Activated CD4-positive, alpha-beta T cell treated with anti-CD3 and anti-CD28 coated beads, Interleukin-2, amount 10 ng/mL, durations not matched to agents 7 days and 5 days (primary cell): Measurements from ENCODE around the gene NGEF. TPM values are rescaled to one million over a fixed set of nuclear protein-coding genes. Genes with fewer than 3 reads are reported as not detected.
"Not testable (repeated sequence)": the region's sequence is repeated elsewhere in the genome, so short reads cannot be mapped to it uniquely, and the experiment has no call there.

Experiments
- CTCF ChIA-PET: fragments of 350-600 bp; sonication (Branson Sonifier 250); formaldehyde crosslinking; loops from one replicate; lab custom pipeline; 2021; ENCODE audit warnings: antibody characterized with exemption; lab: Charles Lee
- POLR2A ChIA-PET: fragments of 350-600 bp; sonication (Branson Sonifier 250); formaldehyde crosslinking; loops from one replicate; lab custom pipeline; 2021; ENCODE audit warnings: antibody characterized with exemption; lab: Charles Lee
- DNase-seq: peaks from one replicate; pipeline ENCODE4 v3.0.0-alpha.2; 2020
- H3K27ac Mint-ChIP-seq: one replicate; pipeline ENCODE4 v1.8.0; 2021; ENCODE audit warnings: mild to moderate bottlenecking, moderate library complexity, mixed read lengths
- H3K27me3 Mint-ChIP-seq: one replicate; pipeline ENCODE4 v1.8.0; 2021; ENCODE audit warnings: mixed read lengths
- H3K36me3 Mint-ChIP-seq: one replicate; pipeline ENCODE4 v1.8.0; 2021; ENCODE audit warnings: low read depth, mixed read lengths
- H3K4me1 Mint-ChIP-seq: one replicate; pipeline ENCODE4 v1.8.0; 2021; ENCODE audit warnings: mixed read lengths
- H3K4me3 Mint-ChIP-seq: one replicate; pipeline ENCODE4 v1.8.0; 2021; ENCODE audit warnings: mild to moderate bottlenecking, moderate library complexity, mixed read lengths
- H3K9me3 Mint-ChIP-seq: one replicate; pipeline ENCODE4 v1.8.0; 2021; ENCODE audit warnings: mixed read lengths
- total RNA-seq, 2 experiments: library from RNA; stranded (reverse); gene quantifications; one replicate each; pipeline ENCODE4 v1.2.3, GENCODE V29; 2021

NGEF gene
- total RNA-seq, 2 experiments from 2014 or later = not detected

- POLR2A ChIA-PET = no interaction called here
- Mint-ChIP-seq H3K4me1 (no peaks in the 10 kb centered on the region), H3K27ac (no peak overlapping the region), H3K4me3 (no peak overlapping the region), H3K9me3 (no peaks in the 10 kb centered on the region), H3K27me3 (peaks cover 27% of the 10 kb centered on the region), H3K36me3 (no peaks in the 10 kb centered on the region)
- CTCF ChIA-PET = no interaction called here
- DNase-seq = no peak
Measured at GRCh38 chr2:232920055-232920454, 93.0 kb downstream of the NGEF start.

- ChIA-PET CTCF (interaction anchor here (0.7 kb wide), 1 partner anchor 711 kb away, joined by 3 read pairs; no protein-coding TSS in a partner anchor), POLR2A (no interaction called here)
- H3K4me3 Mint-ChIP-seq = no peak overlapping the region
- peaks cover 20% of the 10 kb centered on the region for H3K27me3 Mint-ChIP-seq
- H3K27ac Mint-ChIP-seq = no peak overlapping the region
- H3K36me3 Mint-ChIP-seq = no peaks in the 10 kb centered on the region
- no peaks in the 10 kb centered on the region for H3K9me3 Mint-ChIP-seq
- DNase-seq = no peak
- H3K4me1 Mint-ChIP-seq = no peaks in the 10 kb centered on the region
Measured at GRCh38 chr2:232919141-232919540, 93.9 kb downstream of the NGEF start.

- H3K27ac Mint-ChIP-seq = no peak overlapping the region
Measured at GRCh38 chr2:232913903-232914302, 99.2 kb downstream of the NGEF start.

GRCh38 chr2:232911712-232912277 is 101.3 kb downstream of the NGEF start:
- POLR2A ChIA-PET = no interaction called here
- no peaks in the 10 kb centered on the region for H3K4me1 Mint-ChIP-seq
- no peaks in the 10 kb centered on the region for H3K36me3 Mint-ChIP-seq
- DNase-seq = no peak
- H3K27me3 Mint-ChIP-seq = peaks cover 38% of the 10 kb centered on the region
- no peak overlapping the region for H3K4me3 Mint-ChIP-seq
- no peak overlapping the region for H3K27ac Mint-ChIP-seq
- CTCF ChIA-PET = no interaction called here
- H3K9me3 Mint-ChIP-seq = peaks cover 23% of the 10 kb centered on the region

More at GRCh38 chr2:232913903-232914302, 99.2 kb downstream of the NGEF start:
- Mint-ChIP-seq H3K27me3 (peaks cover 43% of the 10 kb centered on the region), H3K36me3 (no peaks in the 10 kb centered on the region), H3K4me1 (no peaks in the 10 kb centered on the region), H3K9me3 (peaks cover 23% of the 10 kb centered on the region), H3K4me3 (no peak overlapping the region)
- ChIA-PET CTCF (no interaction called here), POLR2A (no interaction called here)
- no peak for DNase-seq

GRCh38 chr2:232910376-232910775 is 102.7 kb downstream of the NGEF start:
- H3K27me3 Mint-ChIP-seq = peaks cover 36% of the 10 kb centered on the region
- POLR2A ChIA-PET = interaction anchor here (0.6 kb wide), 1 partner anchor 12 kb away, joined by 5 read pairs; no protein-coding TSS in a partner anchor

GRCh38 chr2:232908695-232909094 is 104.4 kb downstream of the NGEF start:
- peaks cover 34% of the 10 kb centered on the region for H3K27me3 Mint-ChIP-seq
- CTCF ChIA-PET = no interaction called here
- DNase-seq = no peak
- peaks cover 23% of the 10 kb centered on the region for H3K9me3 Mint-ChIP-seq
- H3K36me3 Mint-ChIP-seq = no peaks in the 10 kb centered on the region
- POLR2A ChIA-PET = no interaction called here
- no peaks in the 10 kb centered on the region for H3K4me1 Mint-ChIP-seq
- no peak overlapping the region for H3K4me3 Mint-ChIP-seq
- H3K27ac Mint-ChIP-seq = no peak overlapping the region

More at GRCh38 chr2:232910376-232910775, 102.7 kb downstream of the NGEF start:
- H3K9me3 Mint-ChIP-seq = peaks cover 23% of the 10 kb centered on the region
- DNase-seq = no peak
- H3K4me3 Mint-ChIP-seq = no peak overlapping the region
- CTCF ChIA-PET = interaction anchor here (0.6 kb wide), 1 partner anchor 177 kb away, joined by 3 read pairs; no protein-coding TSS in a partner anchor
- no peaks in the 10 kb centered on the region for H3K4me1 Mint-ChIP-seq
- no peaks in the 10 kb centered on the region for H3K36me3 Mint-ChIP-seq
- no peak overlapping the region for H3K27ac Mint-ChIP-seq

GRCh38 chr2:232907718-232908085 is 105.4 kb downstream of the NGEF start:
- CTCF ChIA-PET, H3K36me3 Mint-ChIP-seq, H3K4me3 Mint-ChIP-seq, DNase-seq, H3K27ac Mint-ChIP-seq, POLR2A ChIA-PET, H3K4me1 Mint-ChIP-seq: not testable (repeated sequence)
- H3K9me3 Mint-ChIP-seq = peaks cover 23% of the 10 kb centered on the region
- peaks cover 29% of the 10 kb centered on the region for H3K27me3 Mint-ChIP-seq

- H3K36me3 Mint-ChIP-seq, CTCF ChIA-PET: not testable (repeated sequence)
- H3K27me3 Mint-ChIP-seq = peaks cover 24% of the 10 kb centered on the region
Measured at GRCh38 chr2:232906867-232907717, 106.0 kb downstream of the NGEF start.

GRCh38 chr2:232903989-232904388 is 109.1 kb downstream of the NGEF start:
- Mint-ChIP-seq H3K4me3 (no peak overlapping the region), H3K27ac (no peak overlapping the region), H3K4me1 (no peaks in the 10 kb centered on the region)

More at GRCh38 chr2:232906867-232907717, 106.0 kb downstream of the NGEF start:
- H3K4me1 Mint-ChIP-seq, POLR2A ChIA-PET, H3K4me3 Mint-ChIP-seq, DNase-seq, H3K27ac Mint-ChIP-seq: not testable (repeated sequence)
- H3K9me3 Mint-ChIP-seq = peaks cover 19% of the 10 kb centered on the region

GRCh38 chr2:232901736-232902578 is 111.1 kb downstream of the NGEF start:
- no peak overlapping the region for H3K4me3 Mint-ChIP-seq
- no peaks in the 10 kb centered on the region for H3K27me3 Mint-ChIP-seq
- no peaks in the 10 kb centered on the region for H3K4me1 Mint-ChIP-seq
- CTCF ChIA-PET = interaction anchor here (0.6 kb wide), 1 partner anchor 108 kb away, joined by 3 read pairs; no protein-coding TSS in a partner anchor
- POLR2A ChIA-PET = no interaction called here
- no peak overlapping the region for H3K27ac Mint-ChIP-seq
- H3K9me3 Mint-ChIP-seq = no peaks in the 10 kb centered on the region
- DNase-seq = no peak
- no peaks in the 10 kb centered on the region for H3K36me3 Mint-ChIP-seq

More at GRCh38 chr2:232903989-232904388, 109.1 kb downstream of the NGEF start:
- Mint-ChIP-seq H3K9me3 (no peaks in the 10 kb centered on the region), H3K36me3 (no peaks in the 10 kb centered on the region), H3K27me3 (no peaks in the 10 kb centered on the region)
- POLR2A ChIA-PET = interaction anchor here (0.6 kb wide), 1 partner anchor 336 kb away, joined by 4 read pairs; no protein-coding TSS in a partner anchor
- CTCF ChIA-PET = no interaction called here
- no peak for DNase-seq

- Mint-ChIP-seq H3K9me3 (no peaks in the 10 kb centered on the region), H3K36me3 (no peaks in the 10 kb centered on the region), H3K27ac (no peak overlapping the region), H3K27me3 (no peaks in the 10 kb centered on the region), H3K4me1 (no peaks in the 10 kb centered on the region), H3K4me3 (no peak overlapping the region)
- CTCF ChIA-PET = interaction anchor here (0.5 kb wide), 1 partner anchor 391 kb away, joined by 3 read pairs; no protein-coding TSS in a partner anchor
- DNase-seq = no peak
- POLR2A ChIA-PET = no interaction called here
Measured at GRCh38 chr2:232900811-232901735, 112.0 kb downstream of the NGEF start.
